Activated naive CD4-positive, alpha-beta T cell treated with anti-CD3 and anti-CD28 coated beads, Interleukin-2, amount 10 ng/mL, durations not matched to agents 7 days and 5 days (primary cell): Measurements from ENCODE around the gene FOXE3.
"Not testable (repeated sequence)": the region's sequence is repeated elsewhere in the genome, so short reads cannot be mapped to it uniquely, and the experiment has no call there.

Source experiments
- CTCF ChIA-PET: fragments of 350-600 bp; sonication (Branson Sonifier 250); formaldehyde crosslinking; loops from one replicate; lab custom pipeline; 2021; ENCODE audit warnings: antibody characterized with exemption; lab: Charles Lee
- DNase-seq: peaks from one replicate; pipeline ENCODE4 v3.0.0-alpha.2; 2020
- H3K27ac Mint-ChIP-seq: one replicate; pipeline ENCODE4 v1.8.0; 2021; ENCODE audit warnings: mild to moderate bottlenecking, moderate library complexity, mixed read lengths
- H3K27me3 Mint-ChIP-seq: one replicate; pipeline ENCODE4 v1.8.0; 2021; ENCODE audit warnings: mild to moderate bottlenecking, mixed read lengths
- H3K36me3 Mint-ChIP-seq: one replicate; pipeline ENCODE4 v1.8.0; 2021; ENCODE audit warnings: mixed read lengths
- H3K4me1 Mint-ChIP-seq: one replicate; pipeline ENCODE4 v1.8.0; 2021; ENCODE audit warnings: mixed read lengths
- H3K4me3 Mint-ChIP-seq: one replicate; pipeline ENCODE4 v1.8.0; 2021; ENCODE audit warnings: mild to moderate bottlenecking, moderate library complexity, mixed read lengths
- H3K9me3 Mint-ChIP-seq: one replicate; pipeline ENCODE4 v1.8.0; 2021; ENCODE audit warnings: mixed read lengths

FOXE3 gene

DNA sequence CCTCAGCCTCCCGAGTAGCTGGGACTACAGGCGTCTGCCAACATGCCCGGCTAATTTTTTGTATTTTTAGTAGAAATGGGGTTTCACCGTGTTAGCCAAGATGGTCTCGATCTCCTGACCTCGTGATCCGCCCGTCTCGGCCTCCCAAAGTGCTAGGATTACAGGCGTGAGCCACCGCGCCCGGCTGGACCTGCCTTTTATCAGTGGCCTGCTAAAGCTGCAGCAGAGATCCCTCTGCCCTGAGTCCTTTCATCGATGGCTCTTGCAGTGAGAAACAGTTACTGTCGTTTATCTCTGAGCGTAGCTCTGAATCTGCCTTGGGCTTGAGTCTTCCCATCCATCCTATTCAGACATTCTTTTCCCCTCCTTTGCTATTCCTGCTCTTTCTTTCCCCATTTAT is 41.5 kb downstream of the FOXE3 start:
- not testable (repeated sequence) for H3K9me3 Mint-ChIP-seq

GRCh38 chr1:47459253-47459788 is 43.2 kb downstream of the FOXE3 start:
- no peak for DNase-seq
- CTCF ChIA-PET: interaction anchor here (1.2 kb wide), 1 partner anchor 9 kb away, joined by 3 read pairs; no protein-coding TSS in a partner anchor
- H3K27me3 Mint-ChIP-seq: peaks cover 62% of the 10 kb centered on the region
- H3K36me3 Mint-ChIP-seq: no peaks in the 10 kb centered on the region
- H3K4me1 Mint-ChIP-seq: no peaks in the 10 kb centered on the region
- H3K9me3 Mint-ChIP-seq: no peaks in the 10 kb centered on the region
- no peak overlapping the region for H3K4me3 Mint-ChIP-seq
- H3K27ac Mint-ChIP-seq: no peak overlapping the region

More for the DNA sequence above, 41.5 kb downstream of the FOXE3 start:
- H3K4me1 Mint-ChIP-seq, DNase-seq, H3K27ac Mint-ChIP-seq, H3K36me3 Mint-ChIP-seq, H3K4me3 Mint-ChIP-seq, CTCF ChIA-PET: not testable (repeated sequence)
- peaks cover 52% of the 10 kb centered on the region for H3K27me3 Mint-ChIP-seq

DNA sequence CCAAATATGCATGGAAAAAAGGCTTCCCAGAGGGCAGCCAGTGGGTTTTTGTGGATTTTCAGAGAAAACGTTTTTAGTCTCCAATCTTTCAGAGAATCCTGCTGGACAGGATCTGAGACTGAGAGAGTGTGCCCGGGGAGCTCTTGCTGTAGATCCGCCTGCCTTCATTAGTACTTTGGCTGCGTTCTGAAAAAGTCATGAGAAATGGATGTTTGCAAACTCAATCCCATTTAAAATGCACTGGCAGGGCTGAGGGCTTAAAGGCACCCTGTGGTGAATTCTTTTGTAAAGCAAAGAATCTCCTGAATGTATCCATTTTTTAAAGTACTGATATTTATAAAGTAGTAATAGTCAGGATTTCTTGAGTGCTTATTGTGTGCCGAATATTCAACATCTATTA is 44.0 kb downstream of the FOXE3 start:
- no peak overlapping the region for H3K27ac Mint-ChIP-seq
- CTCF ChIA-PET: interaction anchor here (0.9 to 1.2 kb wide), 2 partner anchors 10 to 69 kb away, joined by 3 read pairs; no protein-coding TSS in a partner anchor
- peaks cover 59% of the 10 kb centered on the region for H3K27me3 Mint-ChIP-seq
- no peaks in the 10 kb centered on the region for H3K36me3 Mint-ChIP-seq
- DNase-seq: no peak
- H3K4me3 Mint-ChIP-seq: no peak overlapping the region
- no peaks in the 10 kb centered on the region for H3K9me3 Mint-ChIP-seq
- no peaks in the 10 kb centered on the region for H3K4me1 Mint-ChIP-seq

- no peak for DNase-seq
- no peaks in the 10 kb centered on the region for H3K36me3 Mint-ChIP-seq
- H3K27ac Mint-ChIP-seq: no peak overlapping the region
- CTCF ChIA-PET: interaction anchor here (0.9 to 1.2 kb wide), 2 partner anchors 10 to 68 kb away, joined by 3 read pairs; no protein-coding TSS in a partner anchor
- H3K4me3 Mint-ChIP-seq: no peak overlapping the region
- H3K9me3 Mint-ChIP-seq: no peaks in the 10 kb centered on the region
- peaks cover 58% of the 10 kb centered on the region for H3K27me3 Mint-ChIP-seq
- H3K4me1 Mint-ChIP-seq: no peaks in the 10 kb centered on the region
These were observed 44.4 kb downstream of the FOXE3 start for GRCh38 chr1:47460456-47460855.

- no peaks in the 10 kb centered on the region for H3K36me3 Mint-ChIP-seq
- peaks cover 36% of the 10 kb centered on the region for H3K27me3 Mint-ChIP-seq
- no peaks in the 10 kb centered on the region for H3K4me1 Mint-ChIP-seq
- CTCF ChIA-PET: no interaction called here
- no peak overlapping the region for H3K27ac Mint-ChIP-seq
- DNase-seq: no peak
- no peak overlapping the region for H3K4me3 Mint-ChIP-seq
- H3K9me3 Mint-ChIP-seq: no peaks in the 10 kb centered on the region
These were observed 49.5 kb downstream of the FOXE3 start for GRCh38 chr1:47465605-47466004.
